AG04450 (cell line): ENCODE data around the gene PGF. TPM values are rescaled to one million over a fixed set of nuclear protein-coding genes. Genes with fewer than 3 reads are reported as not detected.

Experiments used
- CTCF ChIA-PET: fragments of 300-600, 350-600 bp; formaldehyde crosslinking; extraction: SDS; loops from one replicate; lab custom pipeline; 2022; ENCODE audit warnings: antibody characterized with exemption, inconsistent platforms; lab: Charles Lee
- POLR2A ChIA-PET: fragments of 350-600 bp; formaldehyde crosslinking; extraction: SDS; loops from one replicate; lab custom pipeline; 2021; ENCODE audit warnings: antibody characterized with exemption, inconsistent platforms; lab: Yijun Ruan, JAX
- DNase-seq: peaks from one replicate; pipeline ENCODE4 v3.0.0-alpha.2; 2011; ENCODE audit warnings: low read depth, low spot score
- H3K27ac ChIP-seq: one replicate; pipeline ENCODE4 v1.5.1; 2012; ENCODE audit warnings: low read depth, low read length, control low read depth
- H3K27me3 ChIP-seq: one replicate; pipeline ENCODE4 v1.6.0; 2012; ENCODE audit warnings: low read length; ENCODE audit not compliant: control insufficient read depth, insufficient read depth
- H3K4me3 ChIP-seq: 2 replicates; pipeline ENCODE4 v1.5.1; 2011; ENCODE audit warnings: mild to moderate bottlenecking, low read depth, low read length, control low read depth
- H3K9me3 ChIP-seq: 2 replicates; pipeline ENCODE4 v1.5.1; 2012; ENCODE audit warnings: low read length; ENCODE audit not compliant: control insufficient read depth, insufficient read depth
- CTCF ChIP-seq: IDR thresholded peaks from 2 replicates; pipeline ENCODE4 v1.5.1; 2011; ENCODE audit warnings: low read depth, low read length, control low read depth, inconsistent platforms
- polyA plus RNA-seq: library from polyadenylated mRNA; depleted of rRNA; stranded (reverse); fragments of >200 nt; gene quantifications from 2 replicates; pipeline ENCODE4 v1.2.3, GENCODE V29; 2011

PGF gene
- polyA plus RNA-seq, 1 experiment: 0.63 TPM

DNA sequence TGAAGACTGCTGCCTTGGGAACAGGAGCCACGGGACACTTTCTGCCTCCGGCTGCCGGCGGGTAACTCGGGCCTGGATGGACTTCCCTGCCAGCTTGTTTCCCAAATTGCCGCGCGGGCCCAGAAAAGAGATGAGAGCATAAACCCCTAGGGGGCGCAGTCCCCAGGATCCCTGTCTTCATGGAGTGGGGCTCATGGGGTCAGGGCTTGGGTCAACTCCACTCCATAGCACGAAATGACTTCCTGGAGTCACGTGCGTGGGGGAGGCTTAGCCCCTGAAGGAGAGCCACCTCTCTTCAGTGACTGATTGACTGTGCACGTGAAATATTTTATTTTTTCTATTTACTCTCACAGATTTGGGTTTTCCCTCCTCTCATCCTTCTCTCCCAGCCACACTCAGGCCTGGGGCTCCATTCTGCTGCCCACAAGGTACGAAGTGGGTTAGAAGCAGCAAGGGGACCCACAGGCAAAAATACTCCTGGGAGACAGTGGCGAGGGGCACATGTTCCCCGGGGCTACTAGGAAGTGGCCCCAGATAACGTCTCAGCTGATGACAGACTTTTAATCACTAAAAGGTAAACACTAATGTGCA, 10.0 kb downstream of the PGF start:
- no peak for DNase-seq
- Histone ChIP-seq H3K27me3 (peaks cover 2% of the 10 kb centered on the region), H3K4me3 (no peak overlapping the region), H3K27ac (no peak overlapping the region), H3K9me3 (no peaks in the 10 kb centered on the region)
- CTCF ChIA-PET: interaction anchor here (0.6 to 2.7 kb wide), 26 partner anchors 8 to 939 kb away, joined by 3 to 14 read pairs (median 4); partner anchors contain the start of genes ACYP1, EIF2B2, PGF and RPS6KL1
- POLR2A ChIA-PET: no interaction called here
- TF ChIP-seq CTCF: peak; percentile 58

DNA sequence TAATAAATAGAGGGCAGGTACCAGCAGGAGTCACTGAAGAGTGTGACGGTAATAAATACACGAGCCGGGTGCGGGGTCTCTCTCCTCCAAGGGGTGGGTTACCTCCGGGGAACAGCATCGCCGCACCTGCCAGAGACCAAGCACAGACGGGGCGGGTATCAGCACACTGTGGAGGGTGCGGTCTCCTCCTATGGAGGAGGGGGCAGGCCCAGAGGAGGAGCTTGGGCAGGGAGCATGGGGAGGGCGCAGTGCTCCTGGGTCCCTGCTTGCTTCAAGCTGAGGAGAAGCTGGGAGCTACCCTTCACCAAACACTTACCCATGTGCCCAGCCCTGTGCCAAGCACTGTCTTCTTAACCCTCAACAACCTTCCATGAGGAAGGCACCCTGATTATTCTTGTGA, 12.8 kb downstream of the PGF start:
- no peak for TF ChIP-seq CTCF
- H3K4me3 ChIP-seq: no peak overlapping the region
- no peaks in the 10 kb centered on the region for H3K27me3 ChIP-seq
- H3K27ac ChIP-seq: no peak overlapping the region
- H3K9me3 ChIP-seq: no peaks in the 10 kb centered on the region
- DNase-seq: no peak
- ChIA-PET POLR2A (no interaction called here), CTCF (interaction anchor here (0.9 to 4.2 kb wide), 3 partner anchors 38 to 146 kb away, joined by 3 to 33 read pairs (median 3); no protein-coding TSS in a partner anchor)

GRCh38 chr14:74942181-74942580, 13.2 kb downstream of the PGF start:
- Histone ChIP-seq H3K9me3 (no peaks in the 10 kb centered on the region), H3K4me3 (no peak overlapping the region), H3K27ac (no peak overlapping the region), H3K27me3 (no peaks in the 10 kb centered on the region)
- DNase-seq: no peak
- POLR2A ChIA-PET: interaction anchor here (0.7 to 0.8 kb wide), 2 partner anchors 11 to 61 kb away, joined by 3 read pairs; partner anchors contain the start of gene EIF2B2
- no peak for TF ChIP-seq CTCF
- CTCF ChIA-PET: interaction anchor here (0.9 to 4.2 kb wide), 2 partner anchors 38 to 147 kb away, joined by 3 to 33 read pairs; no protein-coding TSS in a partner anchor

DNA sequence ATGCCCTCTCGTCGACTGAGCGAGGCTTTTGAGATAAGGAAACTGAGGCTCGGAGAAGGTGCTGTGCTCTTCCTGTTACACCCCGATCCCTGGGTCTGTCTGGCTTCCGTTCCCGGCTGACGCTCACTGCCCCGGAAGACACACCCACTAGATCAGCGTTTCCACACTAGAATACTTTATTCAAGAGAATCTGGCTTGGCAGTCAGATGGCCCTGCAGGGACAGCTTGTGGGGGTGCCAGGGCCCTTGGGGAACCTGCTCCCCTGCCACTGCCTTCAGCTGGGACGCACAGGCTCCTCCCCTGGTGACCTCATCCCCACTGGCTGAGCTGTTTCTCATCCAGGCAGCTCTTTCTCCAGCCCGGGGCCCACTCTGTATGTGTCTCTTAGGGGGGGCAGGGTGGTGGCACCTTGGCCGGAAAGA, 13.7 kb downstream of the PGF start:
- peak overlapping the region; percentile 21 for H3K27ac ChIP-seq
- ChIA-PET CTCF (interaction anchor here (0.9 to 4.2 kb wide), 2 partner anchors 37 to 147 kb away, joined by 3 to 33 read pairs; no protein-coding TSS in a partner anchor), POLR2A (interaction anchor here (0.7 to 0.8 kb wide), 2 partner anchors 10 to 61 kb away, joined by 3 read pairs; partner anchors contain the start of gene EIF2B2)

More for the DNA sequence above, 13.7 kb downstream of the PGF start:
- no peak for DNase-seq
- Histone ChIP-seq H3K27me3 (no peaks in the 10 kb centered on the region), H3K9me3 (no peaks in the 10 kb centered on the region), H3K4me3 (no peak overlapping the region)
- no peak for TF ChIP-seq CTCF
